GM23338 (cell line): ENCODE results near the gene PHF13. TPM values are rescaled to one million over a fixed set of nuclear protein-coding genes. Genes with fewer than 3 reads are reported as not detected.
A peak's percentile ranks its signal among the peaks of the same experiment; 100 is the strongest.

Source experiments
- ATAC-seq: fragments of 200-7000 bp; cut with Tn5 transposase; 3 replicates; pipeline ENCODE4 v1.9.1; 2020
- DNase-seq: peaks from one replicate; pipeline ENCODE4 v3.0.0-alpha.2; 2015; ENCODE audit warnings: low spot score
- H2AFZ ChIP-seq: fragments of 200-600 bp; sonication (generic); 2 replicates; pipeline ENCODE4 v1.8.0; 2016; ENCODE audit warnings: antibody characterized with exemption, mild to moderate bottlenecking, moderate library complexity
- H3F3A ChIP-seq: fragments of 200-600 bp; sonication (generic); replicated peaks from 2 replicates; pipeline ENCODE4 v1.8.0; 2017; ENCODE audit warnings: antibody characterized with exemption, mixed run types, low read depth
- H3K27ac ChIP-seq: fragments of 200-600 bp; sonication (generic); 2 replicates; pipeline ENCODE4 v1.6.1; 2016; ENCODE audit warnings: low read depth
- H3K27me3 ChIP-seq: fragments of 200-600 bp; sonication (generic); 2 replicates; pipeline ENCODE4 v1.8.0; 2016; ENCODE audit warnings: mild to moderate bottlenecking, mixed run types, moderate library complexity; ENCODE audit not compliant: insufficient read depth
- H3K36me3 ChIP-seq: fragments of 200-600 bp; sonication (generic); 2 replicates; pipeline ENCODE4 v1.8.0; 2016; ENCODE audit warnings: mild to moderate bottlenecking; ENCODE audit not compliant: insufficient read depth
- H3K4me1 ChIP-seq: fragments of 200-600 bp; sonication (generic); 2 replicates; pipeline ENCODE4 v1.8.0; 2016; ENCODE audit warnings: mild to moderate bottlenecking, moderate library complexity; ENCODE audit not compliant: insufficient read depth
- H3K4me2 ChIP-seq: fragments of 200-600 bp; sonication (generic); 2 replicates; pipeline ENCODE4 v1.7.1; 2017; ENCODE audit warnings: mixed run types
- H3K4me3 ChIP-seq: fragments of 200-600 bp; sonication (generic); 2 replicates; pipeline ENCODE4 v1.6.1; 2016; ENCODE audit warnings: mixed run types
- H3K79me2 ChIP-seq: fragments of 200-600 bp; sonication (generic); replicated peaks from 2 replicates; pipeline ENCODE4 v1.8.0; 2017; ENCODE audit warnings: mild to moderate bottlenecking; ENCODE audit not compliant: insufficient read depth
- H3K9me2 ChIP-seq: fragments of 200-600 bp; sonication (generic); 2 replicates; pipeline ENCODE4 v1.8.0; 2017; ENCODE audit not compliant: insufficient read depth
- H4K20me1 ChIP-seq: fragments of 200-600 bp; sonication (generic); replicated peaks from 2 replicates; pipeline ENCODE4 v1.8.0; 2017; ENCODE audit warnings: mild to moderate bottlenecking; ENCODE audit not compliant: insufficient read depth
- H3K27ac Mint-ChIP-seq: 2 replicates; pipeline ENCODE4 v1.8.0; 2020; ENCODE audit warnings: inconsistent platforms, mild to moderate bottlenecking, moderate library complexity, mixed read lengths
- H3K27me3 Mint-ChIP-seq: 3 replicates; pipeline ENCODE4 v1.8.0; 2022; ENCODE audit warnings: low read depth, mild to moderate bottlenecking, moderate library complexity, mixed read lengths, inconsistent platforms; ENCODE audit not compliant: insufficient read depth, poor library complexity
- H3K36me3 Mint-ChIP-seq: 3 replicates; pipeline ENCODE4 v1.8.0; 2021; ENCODE audit warnings: low read depth, mild to moderate bottlenecking, inconsistent platforms, moderate library complexity, mixed read lengths
- H3K4me1 Mint-ChIP-seq: 3 replicates; pipeline ENCODE4 v1.8.0; 2020; ENCODE audit warnings: mild to moderate bottlenecking, inconsistent platforms, mixed read lengths
- H3K4me3 Mint-ChIP-seq: 3 replicates; pipeline ENCODE4 v1.8.0; 2021; ENCODE audit warnings: moderate library complexity, mild to moderate bottlenecking, inconsistent platforms, mixed read lengths
- H3K9me3 Mint-ChIP-seq: 3 replicates; pipeline ENCODE4 v1.8.0; 2020; ENCODE audit warnings: moderate library complexity, mild to moderate bottlenecking, inconsistent platforms, mixed read lengths
- CREB1 ChIP-seq: fragments of 250-450 bp; sonication (Bioruptor Pico); IDR thresholded peaks from 2 replicates; pipeline ENCODE4 v1.5.0; 2020; ENCODE audit warnings: low read depth, mild to moderate bottlenecking, moderate library complexity
- CTCF ChIP-seq, 2 experiments: fragments of 200-600 bp in 1 of 2; sonication (generic) in 1 of 2; conservative IDR thresholded peaks; 2 replicates each; pipeline versions ENCODE4 v1.5.1 to v1.6.1; 2016 to 2017; ENCODE audit warnings: antibody characterized with exemption in 2 of 2, low read depth in 2 of 2, mild to moderate bottlenecking in 2 of 2, moderate library complexity in 1 of 2
- ETS1 ChIP-seq: IDR thresholded peaks from 2 replicates; pipeline ENCODE4 v1.6.1; 2016; ENCODE audit warnings: antibody characterized with exemption
- EZH2 ChIP-seq: fragments of 200-600 bp; sonication (generic); IDR thresholded peaks from one replicate; pipeline ENCODE4 v1.8.0; 2017; ENCODE audit warnings: antibody characterized with exemption, mild to moderate bottlenecking, low read depth; ENCODE audit not compliant: unreplicated experiment
- EZH2phosphoT487 ChIP-seq: fragments of 200-600 bp; sonication (generic); IDR thresholded peaks from one replicate; pipeline ENCODE4 v1.8.1; 2018; ENCODE audit warnings: antibody characterized with exemption; ENCODE audit not compliant: unreplicated experiment
- JUNB ChIP-seq: IDR thresholded peaks from one replicate; pipeline ENCODE4 v1.6.1; 2016; ENCODE audit warnings: antibody characterized with exemption; ENCODE audit not compliant: unreplicated experiment
- NANOG ChIP-seq: IDR thresholded peaks from 2 replicates; pipeline ENCODE4 v1.6.1; 2016; ENCODE audit warnings: antibody characterized with exemption, borderline replicate concordance
- POLR2AphosphoS5 ChIP-seq: IDR thresholded peaks from 2 replicates; pipeline ENCODE4 v1.6.1; 2016; ENCODE audit warnings: antibody characterized with exemption, low read depth
- STAT1 ChIP-seq: IDR thresholded peaks from one replicate; pipeline ENCODE4 v1.6.1; 2016; ENCODE audit warnings: antibody characterized with exemption; ENCODE audit not compliant: unreplicated experiment
- ZNF114 ChIP-seq: fragments of 250-450 bp; sonication (Bioruptor Pico); IDR thresholded peaks from 2 replicates; pipeline ENCODE4 v1.5.0; 2020; ENCODE audit warnings: mild to moderate bottlenecking, moderate library complexity
- ZNF331 ChIP-seq: fragments of 250-450 bp; sonication (Bioruptor Pico); IDR thresholded peaks from 2 replicates; pipeline ENCODE4 v1.5.0; 2020; ENCODE audit warnings: low read depth, mild to moderate bottlenecking, moderate library complexity
- polyA plus RNA-seq: library from polyadenylated mRNA; unstranded; fragments of >200 nt; fragmentation: Nextera tagmentation; extraction: Ambion mirVana; gene quantifications from 2 replicates; pipeline ENCODE4 v1.2.1, GENCODE V29; 2016
- total RNA-seq: library from RNA; depleted of rRNA; stranded (reverse); fragments of >200 nt; shearing (Covaris generic); gene quantifications from 2 replicates; pipeline ENCODE4 v1.2.3, GENCODE V29; 2014
- TF ChIP-seq, protein P1 (sequence below): fragments of 250-450 bp; sonication (Bioruptor Pico); IDR thresholded peaks from 2 replicates; pipeline ENCODE4 v1.5.0; 2020; ENCODE audit warnings: mild to moderate bottlenecking, moderate library complexity
- TF ChIP-seq, protein P2 (sequence below): IDR thresholded peaks from one replicate; pipeline ENCODE4 v1.6.1; 2018; ENCODE audit warnings: antibody characterized with exemption; ENCODE audit not compliant: unreplicated experiment

PHF13 gene
- total and polyA plus RNA-seq, 2 experiments from 2014 or later = 12.1 to 33.2 TPM

DNA sequence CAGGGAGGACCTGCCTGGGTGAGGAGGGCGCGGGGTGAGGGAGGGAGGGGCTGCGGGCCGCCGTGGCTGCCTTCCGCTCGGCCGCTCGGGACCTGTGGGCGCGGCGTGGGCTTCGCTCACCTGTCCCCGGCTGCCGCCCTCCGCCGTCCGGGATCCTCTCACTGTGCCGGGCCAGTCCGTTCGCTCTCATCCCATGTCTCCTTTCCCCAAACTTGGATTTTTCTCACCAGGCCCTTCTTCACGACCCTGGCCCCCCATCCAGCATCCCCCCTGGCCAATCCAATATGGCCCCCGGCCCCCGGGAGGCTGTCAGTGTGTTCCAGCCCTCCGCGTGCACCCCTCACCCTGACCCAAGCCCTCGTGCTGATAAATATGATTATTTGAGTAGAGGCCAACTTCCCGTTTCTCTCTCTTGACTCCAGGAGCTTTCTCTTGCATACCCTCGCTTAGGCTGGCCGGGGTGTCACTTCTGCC, 33.4 kb upstream of the PHF13 start:
- no peaks in the 10 kb centered on the region; the same call in 1 of the 2 replicates for H4K20me1 ChIP-seq
- Mint-ChIP-seq H3K9me3 (no peaks in the 10 kb centered on the region), H3K27me3 (peaks cover 8% of the 10 kb centered on the region), H3K4me1 (peaks cover 20% of the 10 kb centered on the region), H3K27ac (peak overlapping the region; percentile 93), H3K4me3 (peak overlapping the region; percentile 95), H3K36me3 (peaks cover 2% of the 10 kb centered on the region; the same call in 1 of the 3 replicates)
- peak overlapping the region; percentile 78; the same call in 1 of the 2 replicates for H2AFZ ChIP-seq
- H3K4me3 ChIP-seq = peak overlapping the region; percentile 95
- no peak overlapping the region for H3K27ac ChIP-seq
- peak overlapping the region; percentile 97 for H3K4me2 ChIP-seq
- H3K79me2 ChIP-seq = peaks cover 16% of the 10 kb centered on the region
- H3K4me1 ChIP-seq = peaks cover 13% of the 10 kb centered on the region; the same call in 1 of the 2 replicates
- no peaks in the 10 kb centered on the region for H3K9me2 ChIP-seq
- ATAC-seq = peak; percentile 30
- TF ChIP-seq NANOG (no peak), POLR2AphosphoS5 (no peak), JUNB (no peak), ZNF114 (CRISPR knock-in tag) (no peak), STAT1 (no peak), ZNF331 (CRISPR knock-in tag) (no peak), EZH2phosphoT487 (no peak), CTCF (conservative IDR thresholded peaks at IDR 0.05; ENCODE audit: low read depth in 2 of 2) (no peak), EZH2 (no peak), ETS1 (no peak), CREB1 (no peak)
- TF ChIP-seq, protein P1, sequence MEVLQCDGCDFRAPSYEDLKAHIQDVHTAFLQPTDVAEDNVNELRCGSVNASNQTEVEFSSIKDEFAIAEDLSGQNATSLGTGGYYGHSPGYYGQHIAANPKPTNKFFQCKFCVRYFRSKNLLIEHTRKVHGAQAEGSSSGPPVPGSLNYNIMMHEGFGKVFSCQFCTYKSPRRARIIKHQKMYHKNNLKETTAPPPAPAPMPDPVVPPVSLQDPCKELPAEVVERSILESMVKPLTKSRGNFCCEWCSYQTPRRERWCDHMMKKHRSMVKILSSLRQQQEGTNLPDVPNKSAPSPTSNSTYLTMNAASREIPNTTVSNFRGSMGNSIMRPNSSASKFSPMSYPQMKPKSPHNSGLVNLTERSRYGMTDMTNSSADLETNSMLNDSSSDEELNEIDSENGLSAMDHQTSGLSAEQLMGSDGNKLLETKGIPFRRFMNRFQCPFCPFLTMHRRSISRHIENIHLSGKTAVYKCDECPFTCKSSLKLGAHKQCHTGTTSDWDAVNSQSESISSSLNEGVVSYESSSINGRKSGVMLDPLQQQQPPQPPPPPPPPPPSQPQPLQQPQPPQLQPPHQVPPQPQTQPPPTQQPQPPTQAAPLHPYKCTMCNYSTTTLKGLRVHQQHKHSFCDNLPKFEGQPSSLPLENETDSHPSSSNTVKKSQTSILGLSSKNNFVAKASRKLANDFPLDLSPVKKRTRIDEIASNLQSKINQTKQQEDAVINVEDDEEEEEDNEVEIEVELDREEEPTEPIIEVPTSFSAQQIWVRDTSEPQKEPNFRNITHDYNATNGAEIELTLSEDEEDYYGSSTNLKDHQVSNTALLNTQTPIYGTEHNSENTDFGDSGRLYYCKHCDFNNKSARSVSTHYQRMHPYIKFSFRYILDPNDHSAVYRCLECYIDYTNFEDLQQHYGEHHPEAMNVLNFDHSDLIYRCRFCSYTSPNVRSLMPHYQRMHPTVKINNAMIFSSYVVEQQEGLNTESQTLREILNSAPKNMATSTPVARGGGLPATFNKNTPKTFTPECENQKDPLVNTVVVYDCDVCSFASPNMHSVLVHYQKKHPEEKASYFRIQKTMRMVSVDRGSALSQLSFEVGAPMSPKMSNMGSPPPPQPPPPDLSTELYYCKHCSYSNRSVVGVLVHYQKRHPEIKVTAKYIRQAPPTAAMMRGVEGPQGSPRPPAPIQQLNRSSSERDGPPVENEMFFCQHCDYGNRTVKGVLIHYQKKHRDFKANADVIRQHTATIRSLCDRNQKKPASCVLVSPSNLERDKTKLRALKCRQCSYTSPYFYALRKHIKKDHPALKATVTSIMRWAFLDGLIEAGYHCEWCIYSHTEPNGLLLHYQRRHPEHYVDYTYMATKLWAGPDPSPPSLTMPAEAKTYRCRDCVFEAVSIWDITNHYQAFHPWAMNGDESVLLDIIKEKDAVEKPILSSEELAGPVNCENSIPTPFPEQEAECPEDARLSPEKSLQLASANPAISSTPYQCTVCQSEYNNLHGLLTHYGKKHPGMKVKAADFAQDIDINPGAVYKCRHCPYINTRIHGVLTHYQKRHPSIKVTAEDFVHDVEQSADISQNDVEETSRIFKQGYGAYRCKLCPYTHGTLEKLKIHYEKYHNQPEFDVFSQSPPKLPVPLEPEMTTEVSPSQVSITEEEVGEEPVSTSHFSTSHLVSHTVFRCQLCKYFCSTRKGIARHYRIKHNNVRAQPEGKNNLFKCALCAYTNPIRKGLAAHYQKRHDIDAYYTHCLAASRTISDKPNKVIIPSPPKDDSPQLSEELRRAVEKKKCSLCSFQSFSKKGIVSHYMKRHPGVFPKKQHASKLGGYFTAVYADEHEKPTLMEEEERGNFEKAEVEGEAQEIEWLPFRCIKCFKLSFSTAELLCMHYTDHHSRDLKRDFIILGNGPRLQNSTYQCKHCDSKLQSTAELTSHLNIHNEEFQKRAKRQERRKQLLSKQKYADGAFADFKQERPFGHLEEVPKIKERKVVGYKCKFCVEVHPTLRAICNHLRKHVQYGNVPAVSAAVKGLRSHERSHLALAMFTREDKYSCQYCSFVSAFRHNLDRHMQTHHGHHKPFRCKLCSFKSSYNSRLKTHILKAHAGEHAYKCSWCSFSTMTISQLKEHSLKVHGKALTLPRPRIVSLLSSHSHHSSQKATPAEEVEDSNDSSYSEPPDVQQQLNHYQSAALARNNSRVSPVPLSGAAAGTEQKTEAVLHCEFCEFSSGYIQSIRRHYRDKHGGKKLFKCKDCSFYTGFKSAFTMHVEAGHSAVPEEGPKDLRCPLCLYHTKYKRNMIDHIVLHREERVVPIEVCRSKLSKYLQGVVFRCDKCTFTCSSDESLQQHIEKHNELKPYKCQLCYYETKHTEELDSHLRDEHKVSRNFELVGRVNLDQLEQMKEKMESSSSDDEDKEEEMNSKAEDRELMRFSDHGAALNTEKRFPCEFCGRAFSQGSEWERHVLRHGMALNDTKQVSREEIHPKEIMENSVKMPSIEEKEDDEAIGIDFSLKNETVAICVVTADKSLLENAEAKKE (CRISPR knock-in tag) = no peak
- TF ChIP-seq, protein P2, sequence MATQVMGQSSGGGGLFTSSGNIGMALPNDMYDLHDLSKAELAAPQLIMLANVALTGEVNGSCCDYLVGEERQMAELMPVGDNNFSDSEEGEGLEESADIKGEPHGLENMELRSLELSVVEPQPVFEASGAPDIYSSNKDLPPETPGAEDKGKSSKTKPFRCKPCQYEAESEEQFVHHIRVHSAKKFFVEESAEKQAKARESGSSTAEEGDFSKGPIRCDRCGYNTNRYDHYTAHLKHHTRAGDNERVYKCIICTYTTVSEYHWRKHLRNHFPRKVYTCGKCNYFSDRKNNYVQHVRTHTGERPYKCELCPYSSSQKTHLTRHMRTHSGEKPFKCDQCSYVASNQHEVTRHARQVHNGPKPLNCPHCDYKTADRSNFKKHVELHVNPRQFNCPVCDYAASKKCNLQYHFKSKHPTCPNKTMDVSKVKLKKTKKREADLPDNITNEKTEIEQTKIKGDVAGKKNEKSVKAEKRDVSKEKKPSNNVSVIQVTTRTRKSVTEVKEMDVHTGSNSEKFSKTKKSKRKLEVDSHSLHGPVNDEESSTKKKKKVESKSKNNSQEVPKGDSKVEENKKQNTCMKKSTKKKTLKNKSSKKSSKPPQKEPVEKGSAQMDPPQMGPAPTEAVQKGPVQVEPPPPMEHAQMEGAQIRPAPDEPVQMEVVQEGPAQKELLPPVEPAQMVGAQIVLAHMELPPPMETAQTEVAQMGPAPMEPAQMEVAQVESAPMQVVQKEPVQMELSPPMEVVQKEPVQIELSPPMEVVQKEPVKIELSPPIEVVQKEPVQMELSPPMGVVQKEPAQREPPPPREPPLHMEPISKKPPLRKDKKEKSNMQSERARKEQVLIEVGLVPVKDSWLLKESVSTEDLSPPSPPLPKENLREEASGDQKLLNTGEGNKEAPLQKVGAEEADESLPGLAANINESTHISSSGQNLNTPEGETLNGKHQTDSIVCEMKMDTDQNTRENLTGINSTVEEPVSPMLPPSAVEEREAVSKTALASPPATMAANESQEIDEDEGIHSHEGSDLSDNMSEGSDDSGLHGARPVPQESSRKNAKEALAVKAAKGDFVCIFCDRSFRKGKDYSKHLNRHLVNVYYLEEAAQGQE = no peak
- no peaks in the 10 kb centered on the region for H3K36me3 ChIP-seq
- H3K27me3 ChIP-seq = no peaks in the 10 kb centered on the region
- no peak for DNase-seq
- H3F3A ChIP-seq = no peaks in the 10 kb centered on the region; the same call in 1 of the 2 replicates
